GM23248 (cell line): ENCODE data around the gene GBP3.

ENCODE experiments used
- EZH2 ChIP-seq: fragments of 200-600 bp; sonication (generic); IDR thresholded peaks from 2 replicates; pipeline ENCODE4 v1.6.1; 2018; ENCODE audit warnings: antibody characterized with exemption, mild to moderate bottlenecking; ENCODE audit not compliant: insufficient read depth, poor library complexity, severe bottlenecking
- EZH2phosphoT487 ChIP-seq: fragments of 200-600 bp; sonication (generic); IDR thresholded peaks from 2 replicates; pipeline ENCODE4 v1.6.1; 2018; ENCODE audit warnings: antibody characterized with exemption, moderate library complexity, mild to moderate bottlenecking, low read depth; ENCODE audit not compliant: insufficient read depth

DNA sequence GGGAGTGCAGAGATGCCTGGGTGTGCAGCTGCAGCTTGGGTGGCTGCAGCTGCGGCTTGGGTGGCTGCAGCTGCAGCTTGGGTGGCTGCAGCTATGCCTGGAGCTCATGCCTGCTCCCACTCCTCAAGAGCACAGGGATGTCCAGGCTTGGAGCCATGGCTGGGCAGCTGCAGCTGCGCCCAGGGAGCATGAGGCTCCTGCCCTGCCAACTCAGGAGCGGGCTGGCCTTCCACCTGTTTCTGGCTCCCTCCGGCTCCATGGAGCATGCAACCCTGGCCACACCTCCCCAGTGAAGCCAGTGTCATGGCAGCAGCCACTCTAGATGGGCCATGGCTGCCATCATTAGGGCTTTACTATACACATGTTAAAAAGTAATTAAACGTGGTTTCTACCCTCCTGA lies 21.3 kb upstream of the GBP3 start:
- no peak for TF ChIP-seq EZH2
- TF ChIP-seq EZH2phosphoT487, result no peak
